ENCODE results near the gene CRAT. TPM values are rescaled to one million over a fixed set of nuclear protein-coding genes. Genes with fewer than 3 reads are reported as not detected.

The CRAT gene
- total RNA-seq, 6 donors from 2014 or later = 18.5 to 34.3 (median 26.0) TPM

GRCh38 chr9:129150672-129151211, 40.1 kb upstream of the CRAT start:
- TF ChIP-seq POLR2A (IDR thresholded peaks at IDR 0.05) = no peak
- no peak for TF ChIP-seq POLR2AphosphoS5 (IDR thresholded peaks at IDR 0.05)
- no peak for TF ChIP-seq CTCF (IDR thresholded peaks at IDR 0.05)
- TF ChIP-seq EP300 (IDR thresholded peaks at IDR 0.05) = no peak
- peak in 1 of 2 donors; percentile 61 for DNase-seq

GRCh38 chr9:129150122-129150521, 39.5 kb upstream of the CRAT start:
- H3K9me3 ChIP-seq = no peaks in the 10 kb centered on the region
- no peak overlapping the region for H3K27ac ChIP-seq
- H3K27me3 ChIP-seq = no peaks in the 10 kb centered on the region
- H3K4me3 ChIP-seq = no peak overlapping the region
- TF ChIP-seq CTCF (IDR thresholded peaks at IDR 0.05) (no peak), POLR2A (IDR thresholded peaks at IDR 0.05) (no peak), EP300 (IDR thresholded peaks at IDR 0.05) (no peak)
- WGBS, 2 donors = 76 to 79% methylated on average over 10 of the region's 10 CpGs
- ATAC-seq (ENCODE audit: low FRiP score in 2 of 2) (no peak), DNase-seq (no peak)
- H3K4me1 ChIP-seq = peaks cover 22 to 30% (median 23%) of the 10 kb centered on the region in 4 donors
- peaks cover 0 to 47% (median 22%) of the 10 kb centered on the region in 4 donors for H3K36me3 ChIP-seq

More at GRCh38 chr9:129150672-129151211, 40.1 kb upstream of the CRAT start:
- WGBS, 2 donors = 84 to 90% methylated on average over 14 to 18 of the region's 18 CpGs
- ATAC-seq (ENCODE audit: low FRiP score in 2 of 2) = no peak
- no peaks in the 10 kb centered on the region for H3K9me3 ChIP-seq
- peaks cover 0 to 52% (median 24%) of the 10 kb centered on the region in 4 donors for H3K36me3 ChIP-seq
- no peak overlapping the region for H3K27ac ChIP-seq
- peaks cover 16 to 24% (median 17%) of the 10 kb centered on the region in 4 donors for H3K4me1 ChIP-seq
- H3K4me3 ChIP-seq = no peak overlapping the region
- no peaks in the 10 kb centered on the region for H3K27me3 ChIP-seq

- H3K4me3 ChIP-seq = no peak overlapping the region
- DNase-seq = no peak
- H3K27ac ChIP-seq = peak overlapping the region in 1 of 4 donors; percentile 11
- no peaks in the 10 kb centered on the region for H3K9me3 ChIP-seq
- 83 to 88% methylated on average over 6 of the region's 6 CpGs for WGBS, 2 donors
- H3K36me3 ChIP-seq = peaks cover 0 to 41% (median 22%) of the 10 kb centered on the region in 4 donors
- no peak for ATAC-seq (ENCODE audit: low FRiP score in 2 of 2)
- H3K27me3 ChIP-seq = no peaks in the 10 kb centered on the region
- peaks cover 27 to 37% (median 28%) of the 10 kb centered on the region in 4 donors for H3K4me1 ChIP-seq
- no peak for TF ChIP-seq POLR2AphosphoS5 (IDR thresholded peaks at IDR 0.05)
- TF ChIP-seq POLR2A (IDR thresholded peaks at IDR 0.05) = no peak
- no peak for TF ChIP-seq CTCF (IDR thresholded peaks at IDR 0.05)
- no peak for TF ChIP-seq EP300 (IDR thresholded peaks at IDR 0.05)
These were observed 38.8 kb upstream of the CRAT start for GRCh38 chr9:129149442-129149841.

- no peak overlapping the region for H3K4me3 ChIP-seq
- H3K9me3 ChIP-seq = no peaks in the 10 kb centered on the region
- H3K4me1 ChIP-seq = peaks cover 30 to 45% (median 35%) of the 10 kb centered on the region in 4 donors
- H3K27me3 ChIP-seq = no peaks in the 10 kb centered on the region
- ATAC-seq (ENCODE audit: low FRiP score in 2 of 2) (no peak), DNase-seq (peak in 1 of 2 donors; percentile 52)
- peak overlapping the region in 3 of 4 donors; percentile 77 to 99 (median 99) for H3K27ac ChIP-seq
- no peak for TF ChIP-seq POLR2A (IDR thresholded peaks at IDR 0.05)
- TF ChIP-seq POLR2AphosphoS5 (IDR thresholded peaks at IDR 0.05) = no peak
- peaks cover 0 to 43% (median 23%) of the 10 kb centered on the region in 4 donors for H3K36me3 ChIP-seq
- 74 to 92% methylated on average over 4 to 6 of the region's 6 CpGs for WGBS, 2 donors
These were observed 38.0 kb upstream of the CRAT start for GRCh38 chr9:129148463-129149204.

- H3K27ac ChIP-seq = peak overlapping the region; percentile 70 to 99 (median 88)
- 33 to 58% methylated on average over 1 to 7 of the region's 8 CpGs for WGBS, 2 donors
- peaks cover 0 to 32% (median 21%) of the 10 kb centered on the region in 4 donors for H3K36me3 ChIP-seq
- ATAC-seq (ENCODE audit: low FRiP score in 2 of 2) = peak in 1 of 2 donors; percentile 30
- peaks cover 51 to 67% (median 55%) of the 10 kb centered on the region in 4 donors for H3K4me1 ChIP-seq
- no peak for DNase-seq
- no peaks in the 10 kb centered on the region for H3K27me3 ChIP-seq
- H3K4me3 ChIP-seq = no peak overlapping the region
- H3K9me3 ChIP-seq = no peaks in the 10 kb centered on the region
- TF ChIP-seq POLR2A (IDR thresholded peaks at IDR 0.05) = no peak
- no peak for TF ChIP-seq CTCF (IDR thresholded peaks at IDR 0.05)
- peak in 1 of 4 donors; percentile 2 for TF ChIP-seq EP300 (IDR thresholded peaks at IDR 0.05)
These were observed 35.9 kb upstream of the CRAT start for GRCh38 chr9:129146441-129146941.
